Thyroid gland (tissue), 4 donors: Measurements from ENCODE around the gene NRDC.

Source experiments
- POLR2A ChIP-seq, 2 donors: fragments of 450-650 bp; IDR thresholded peaks; one replicate each; pipeline ENCODE4 v1.6.1; 2017; ENCODE audit warnings: antibody characterized with exemption in 2 of 2, mild to moderate bottlenecking in 2 of 2, moderate library complexity in 1 of 2
- TF ChIP-seq, protein P1 (sequence below), 6 experiments: fragments of 200-600 bp in 3 of 6; fragments of 450-650 bp in 3 of 6; sonication (generic) in 3 of 6; IDR thresholded peaks; one replicate each; pipeline ENCODE4 v1.5.1; 2016 to 2019; ENCODE audit warnings: antibody characterized with exemption in 6 of 6, mild to moderate bottlenecking in 2 of 6, inconsistent platforms in 1 of 6, moderate library complexity in 1 of 6

DNA sequence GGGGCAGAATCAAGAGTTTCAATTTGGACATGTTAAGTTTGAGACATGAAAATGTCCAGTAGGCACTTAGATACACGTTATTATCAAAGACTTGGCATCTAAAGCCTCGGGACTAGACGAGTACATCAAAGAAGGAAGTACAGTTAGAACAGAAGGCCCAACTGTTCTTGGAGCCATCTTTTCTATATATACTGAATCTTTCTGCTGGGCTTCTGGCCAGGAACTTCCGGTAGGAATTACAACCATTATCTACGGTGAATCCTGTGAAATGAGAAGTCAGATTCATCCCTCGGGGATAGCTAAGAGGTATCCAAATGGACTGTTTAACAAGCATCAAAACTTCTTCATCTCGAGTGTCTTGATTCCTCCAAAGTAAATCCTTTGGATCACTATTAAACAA lies 34.4 kb upstream of the NRDC start:
- no peak for TF ChIP-seq POLR2A (IDR thresholded peaks at IDR 0.05)
- TF ChIP-seq, protein P1, sequence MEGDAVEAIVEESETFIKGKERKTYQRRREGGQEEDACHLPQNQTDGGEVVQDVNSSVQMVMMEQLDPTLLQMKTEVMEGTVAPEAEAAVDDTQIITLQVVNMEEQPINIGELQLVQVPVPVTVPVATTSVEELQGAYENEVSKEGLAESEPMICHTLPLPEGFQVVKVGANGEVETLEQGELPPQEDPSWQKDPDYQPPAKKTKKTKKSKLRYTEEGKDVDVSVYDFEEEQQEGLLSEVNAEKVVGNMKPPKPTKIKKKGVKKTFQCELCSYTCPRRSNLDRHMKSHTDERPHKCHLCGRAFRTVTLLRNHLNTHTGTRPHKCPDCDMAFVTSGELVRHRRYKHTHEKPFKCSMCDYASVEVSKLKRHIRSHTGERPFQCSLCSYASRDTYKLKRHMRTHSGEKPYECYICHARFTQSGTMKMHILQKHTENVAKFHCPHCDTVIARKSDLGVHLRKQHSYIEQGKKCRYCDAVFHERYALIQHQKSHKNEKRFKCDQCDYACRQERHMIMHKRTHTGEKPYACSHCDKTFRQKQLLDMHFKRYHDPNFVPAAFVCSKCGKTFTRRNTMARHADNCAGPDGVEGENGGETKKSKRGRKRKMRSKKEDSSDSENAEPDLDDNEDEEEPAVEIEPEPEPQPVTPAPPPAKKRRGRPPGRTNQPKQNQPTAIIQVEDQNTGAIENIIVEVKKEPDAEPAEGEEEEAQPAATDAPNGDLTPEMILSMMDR (IDR thresholded peaks at IDR 0.05) = no peak
